Measurements from ENCODE around the gene NAXD.
A peak's percentile ranks its signal among the peaks of the same experiment; 100 is the strongest.
"Not testable (repeated sequence)": the region's sequence is repeated elsewhere in the genome, so short reads cannot be mapped to it uniquely, and the experiment has no call there.

Gene NAXD

DNA sequence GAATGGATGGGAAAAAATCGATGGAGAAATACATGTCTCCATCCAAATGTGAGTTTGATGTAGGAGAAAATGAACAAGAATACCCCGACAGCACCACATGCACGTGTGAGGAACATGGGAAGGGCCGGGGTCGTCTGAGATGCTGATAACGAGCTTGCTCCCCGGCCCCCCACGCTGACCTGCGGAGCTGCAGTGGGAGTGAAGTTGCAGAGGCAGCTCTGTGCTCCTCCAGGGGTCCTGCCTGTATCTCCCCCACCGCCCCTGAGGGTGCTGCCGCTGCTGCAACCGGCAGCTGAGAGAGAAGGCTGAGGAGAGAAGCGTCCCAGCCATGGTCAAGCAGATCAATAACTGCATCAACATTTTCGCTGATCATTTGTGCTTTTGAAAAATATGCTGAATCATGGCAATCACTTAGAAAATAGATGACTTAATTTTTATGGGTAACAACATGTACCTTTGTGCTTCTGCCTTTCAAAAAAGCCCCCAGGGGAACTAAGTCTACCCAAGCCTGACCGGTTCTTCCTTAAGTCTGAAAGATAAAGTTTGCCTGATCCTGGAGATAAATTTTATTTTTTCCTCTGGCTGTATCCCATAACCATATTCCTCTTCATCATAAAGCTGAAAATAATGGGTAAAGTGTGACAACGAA lies 18.2 kb upstream of the NAXD start:
- Histone ChIP-seq H3K4me3 (ENCODE audit: low read length) (no peak overlapping the region), H3K27me3 (replicated peaks; ENCODE audit: control insufficient read depth, insufficient read depth, low read length) (no peaks in the 10 kb centered on the region), H3K4me1 (ENCODE audit: control insufficient read depth, insufficient read depth, low read length) (peaks cover 12% of the 10 kb centered on the region), H3K9ac (ENCODE audit: low read length) (no peak overlapping the region), H3K36me3 (ENCODE audit: control insufficient read depth, insufficient read depth, low read length, severe bottlenecking) (no peaks in the 10 kb centered on the region), H3K9me3 (ENCODE audit: control insufficient read depth, low read length) (no peaks in the 10 kb centered on the region)
- DNase-seq (ENCODE audit: low read depth): no peak

DNA sequence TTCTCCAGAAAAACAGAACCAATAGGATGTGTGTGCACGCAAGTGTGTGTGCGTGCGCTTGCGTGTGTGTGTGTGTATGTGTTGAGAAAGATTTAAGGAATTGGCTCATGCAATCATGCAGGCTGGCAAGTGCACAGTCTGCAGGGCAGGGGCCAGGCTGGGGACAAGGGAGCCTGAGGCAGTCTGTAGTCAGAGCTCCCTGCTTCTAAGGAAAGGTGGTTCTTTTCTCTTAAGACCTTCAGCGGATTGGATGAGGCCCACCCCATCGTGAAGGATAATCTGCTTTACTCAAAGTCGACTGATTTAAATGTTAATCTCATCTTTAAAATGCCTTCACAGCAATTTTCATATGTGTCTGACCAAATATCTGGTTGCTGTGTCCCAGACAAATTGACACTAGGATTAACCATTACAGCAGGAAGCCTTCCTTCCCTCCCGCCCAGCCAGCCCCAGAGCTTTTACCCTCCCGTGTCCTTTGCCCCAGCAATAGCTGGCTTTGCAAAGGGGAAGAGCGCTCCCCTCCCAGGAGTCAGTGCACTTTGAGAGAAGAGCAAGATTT lies 15.0 kb upstream of the NAXD start:
- Histone ChIP-seq H3K9ac (ENCODE audit: low read length) (no peak overlapping the region), H3K4me3 (ENCODE audit: low read length) (no peak overlapping the region), H3K4me1 (ENCODE audit: control insufficient read depth, insufficient read depth, low read length) (peaks cover 4% of the 10 kb centered on the region), H3K36me3 (ENCODE audit: control insufficient read depth, insufficient read depth, low read length, severe bottlenecking) (no peaks in the 10 kb centered on the region), H3K27me3 (replicated peaks; ENCODE audit: control insufficient read depth, insufficient read depth, low read length) (no peaks in the 10 kb centered on the region), H3K9me3 (ENCODE audit: control insufficient read depth, low read length) (no peaks in the 10 kb centered on the region)
- no peak for DNase-seq (ENCODE audit: low read depth)

DNA sequence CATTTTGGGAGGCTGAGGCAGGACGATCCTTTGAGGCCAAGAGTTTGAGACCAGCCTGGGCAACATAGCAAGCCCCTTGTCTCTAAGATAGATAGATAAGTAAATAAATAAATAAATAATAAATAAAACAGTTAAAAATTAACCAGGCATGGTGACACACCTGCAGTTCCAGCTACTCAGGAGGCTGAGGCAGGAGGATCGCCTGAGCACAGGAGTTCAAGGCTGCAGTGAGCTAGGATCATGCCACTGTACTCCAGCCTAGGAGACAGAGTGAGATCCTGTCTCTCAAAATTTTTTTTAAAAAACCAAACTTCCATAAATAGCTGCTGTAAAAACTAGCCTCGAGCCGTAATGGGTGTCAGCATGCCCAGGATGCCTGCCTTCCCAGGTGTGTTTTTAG lies 14.4 kb upstream of the NAXD start:
- Histone ChIP-seq H3K9ac (ENCODE audit: low read length) (no peak overlapping the region), H3K27me3 (replicated peaks; ENCODE audit: control insufficient read depth, insufficient read depth, low read length) (no peaks in the 10 kb centered on the region), H3K36me3 (ENCODE audit: control insufficient read depth, insufficient read depth, low read length, severe bottlenecking) (no peaks in the 10 kb centered on the region), H3K9me3 (ENCODE audit: control insufficient read depth, low read length) (no peaks in the 10 kb centered on the region), H3K4me3 (ENCODE audit: low read length) (no peak overlapping the region), H3K4me1 (ENCODE audit: control insufficient read depth, insufficient read depth, low read length) (peaks cover 4% of the 10 kb centered on the region)
- DNase-seq (ENCODE audit: low read depth): no peak

DNA sequence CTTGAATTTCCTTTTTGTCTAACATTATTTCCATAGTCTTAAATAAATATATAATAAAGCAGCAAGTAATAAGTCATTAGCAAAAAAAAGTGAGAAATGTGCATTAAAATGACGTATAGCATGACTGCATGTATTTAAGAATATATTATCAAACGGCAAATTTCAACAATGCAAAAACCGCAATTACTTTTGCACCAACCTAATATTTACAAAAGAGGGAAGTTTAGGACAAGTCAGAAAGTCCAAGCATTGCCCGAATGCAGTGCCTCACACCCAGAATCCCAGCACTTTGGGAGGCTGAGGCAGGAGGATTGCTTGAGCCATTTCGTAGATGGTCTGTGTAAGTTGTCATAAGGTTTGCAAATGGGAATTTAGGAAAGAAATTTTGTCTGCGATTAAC lies 10.2 kb upstream of the NAXD start:
- H3K4me1 ChIP-seq (ENCODE audit: control insufficient read depth, insufficient read depth, low read length): peaks cover 7% of the 10 kb centered on the region
- no peaks in the 10 kb centered on the region for H3K36me3 ChIP-seq (ENCODE audit: control insufficient read depth, insufficient read depth, low read length, severe bottlenecking)
- no peak overlapping the region for H3K4me3 ChIP-seq (ENCODE audit: low read length)
- H3K27me3 ChIP-seq (replicated peaks; ENCODE audit: control insufficient read depth, insufficient read depth, low read length): no peaks in the 10 kb centered on the region
- DNase-seq (ENCODE audit: low read depth): no peak
- H3K9me3 ChIP-seq (ENCODE audit: control insufficient read depth, low read length): no peaks in the 10 kb centered on the region
- no peak overlapping the region for H3K9ac ChIP-seq (ENCODE audit: low read length)

DNA sequence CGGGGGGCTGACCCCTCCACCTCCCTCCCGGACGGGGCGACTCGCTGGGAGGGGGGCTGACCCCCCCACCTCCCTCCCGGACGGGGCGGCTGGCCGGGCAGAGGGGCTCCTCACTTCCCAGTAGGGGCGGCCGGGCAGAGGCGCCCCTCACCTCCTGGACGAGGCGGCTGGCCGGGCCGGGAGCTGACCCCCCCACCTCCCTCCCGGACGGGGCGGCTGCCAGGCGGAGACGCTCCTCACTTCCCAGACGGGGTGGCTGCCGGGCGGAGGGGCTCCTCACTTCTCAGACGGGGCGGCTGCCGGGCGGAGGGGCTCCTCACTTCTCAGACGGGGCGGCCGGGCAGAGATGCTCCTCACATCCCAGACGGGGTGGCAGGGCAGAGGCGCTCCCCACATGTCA lies 9.1 kb upstream of the NAXD start:
- H3K9ac ChIP-seq (ENCODE audit: low read length); H3K9me3 ChIP-seq (ENCODE audit: control insufficient read depth, low read length); H3K27me3 ChIP-seq (replicated peaks; ENCODE audit: control insufficient read depth, insufficient read depth, low read length); H3K4me3 ChIP-seq (ENCODE audit: low read length); H3K4me1 ChIP-seq (ENCODE audit: control insufficient read depth, insufficient read depth, low read length); DNase-seq (ENCODE audit: low read depth); H3K36me3 ChIP-seq (ENCODE audit: control insufficient read depth, insufficient read depth, low read length, severe bottlenecking): not testable (repeated sequence)

DNA sequence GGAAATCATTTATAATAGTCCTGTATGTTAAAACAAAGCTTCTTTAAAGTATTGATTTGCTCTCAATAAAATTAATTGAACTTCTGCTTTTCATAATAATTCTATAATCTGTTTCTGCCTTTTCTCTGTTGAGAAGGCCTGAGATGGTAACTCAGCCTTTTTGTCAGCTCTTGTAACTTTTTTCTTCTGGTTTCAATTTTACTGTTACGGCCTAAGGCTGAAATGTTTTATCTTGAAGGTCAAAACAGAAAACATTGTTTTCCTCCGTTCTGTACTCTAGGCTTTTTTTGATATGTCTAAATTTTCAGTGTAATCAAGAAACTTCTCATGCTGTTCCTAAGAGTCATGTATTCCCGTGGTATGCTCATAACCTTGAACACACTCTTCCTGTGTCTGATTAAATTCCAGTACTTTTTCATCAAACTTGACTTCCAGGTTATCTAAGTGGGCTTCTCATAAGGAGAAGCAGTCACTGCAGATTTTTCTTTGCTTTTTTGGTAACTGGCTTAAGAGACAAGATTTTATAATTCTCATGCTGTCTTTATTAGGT lies 7.6 kb upstream of the NAXD start:
- no peaks in the 10 kb centered on the region for H3K9me3 ChIP-seq (ENCODE audit: control insufficient read depth, low read length)
- H3K4me3 ChIP-seq (ENCODE audit: low read length): no peak overlapping the region
- H3K36me3 ChIP-seq (ENCODE audit: control insufficient read depth, insufficient read depth, low read length, severe bottlenecking): no peaks in the 10 kb centered on the region
- DNase-seq (ENCODE audit: low read depth): peak; percentile 57
- peak overlapping the region; percentile 61 for H3K9ac ChIP-seq (ENCODE audit: low read length)
- H3K27me3 ChIP-seq (replicated peaks; ENCODE audit: control insufficient read depth, insufficient read depth, low read length): no peaks in the 10 kb centered on the region
- peaks cover 13% of the 10 kb centered on the region for H3K4me1 ChIP-seq (ENCODE audit: control insufficient read depth, insufficient read depth, low read length)

DNA sequence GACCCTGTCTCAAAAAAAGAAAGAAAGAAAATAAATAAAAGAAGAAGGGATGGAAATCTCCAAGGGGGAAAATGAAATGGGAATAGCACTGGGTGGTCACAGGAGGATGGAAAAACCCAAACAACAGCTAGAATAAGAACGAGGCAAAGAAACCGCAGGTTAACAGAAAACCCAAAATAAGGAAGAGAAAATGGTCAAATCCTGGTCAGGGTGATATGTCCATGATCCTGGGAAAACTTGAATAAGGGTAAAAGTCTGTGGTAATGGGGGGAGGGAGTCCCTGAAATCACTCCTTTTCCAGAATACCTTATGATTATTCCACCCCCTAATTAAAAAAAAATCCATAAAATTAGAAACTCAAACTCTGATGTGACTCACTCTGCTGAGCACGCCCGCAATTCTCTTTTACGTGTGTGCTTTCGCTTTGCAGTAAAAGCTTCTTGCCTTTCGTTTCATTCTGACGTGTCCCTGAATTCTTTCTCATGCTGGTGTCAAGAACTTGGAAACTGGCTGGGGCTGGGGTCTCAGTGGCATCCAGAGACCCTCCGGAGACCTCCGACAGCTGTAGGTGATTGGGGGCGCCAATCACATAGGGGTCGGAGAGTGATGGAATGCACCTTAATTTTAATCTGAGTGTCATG lies 4.3 kb upstream of the NAXD start:
- no peak overlapping the region for H3K4me3 ChIP-seq (ENCODE audit: low read length)
- H3K36me3 ChIP-seq (ENCODE audit: control insufficient read depth, insufficient read depth, low read length, severe bottlenecking): no peaks in the 10 kb centered on the region
- H3K9me3 ChIP-seq (ENCODE audit: control insufficient read depth, low read length): no peaks in the 10 kb centered on the region
- H3K9ac ChIP-seq (ENCODE audit: low read length): no peak overlapping the region
- no peaks in the 10 kb centered on the region for H3K27me3 ChIP-seq (replicated peaks; ENCODE audit: control insufficient read depth, insufficient read depth, low read length)
- H3K4me1 ChIP-seq (ENCODE audit: control insufficient read depth, insufficient read depth, low read length): peaks cover 21% of the 10 kb centered on the region
- DNase-seq (ENCODE audit: low read depth): no peak

DNA sequence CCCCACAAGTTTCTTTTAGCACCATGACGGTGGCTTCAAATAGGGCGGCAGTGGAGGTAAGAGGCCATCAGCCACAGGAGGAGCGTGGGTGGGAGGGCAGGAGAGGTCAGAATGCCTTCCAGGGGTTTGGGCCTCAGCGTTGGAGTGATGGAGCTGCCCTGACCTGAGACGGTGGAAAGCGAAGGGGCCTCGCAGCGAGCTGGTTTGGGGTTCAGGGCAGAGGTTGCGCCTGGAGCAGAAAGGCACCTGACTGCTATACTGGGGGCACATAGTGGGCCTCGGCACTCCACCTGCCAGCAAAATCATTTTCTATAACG lies 382 bp upstream of the NAXD start:
- H3K9ac ChIP-seq (ENCODE audit: low read length): peak overlapping the region; percentile 93
- H3K36me3 ChIP-seq (ENCODE audit: control insufficient read depth, insufficient read depth, low read length, severe bottlenecking): no peaks in the 10 kb centered on the region
- H3K9me3 ChIP-seq (ENCODE audit: control insufficient read depth, low read length): no peaks in the 10 kb centered on the region
- H3K4me3 ChIP-seq (ENCODE audit: low read length): peak overlapping the region; percentile 93
- DNase-seq (ENCODE audit: low read depth): no peak
- H3K27me3 ChIP-seq (replicated peaks; ENCODE audit: control insufficient read depth, insufficient read depth, low read length): no peaks in the 10 kb centered on the region
- H3K4me1 ChIP-seq (ENCODE audit: control insufficient read depth, insufficient read depth, low read length): peaks cover 36% of the 10 kb centered on the region

DNA sequence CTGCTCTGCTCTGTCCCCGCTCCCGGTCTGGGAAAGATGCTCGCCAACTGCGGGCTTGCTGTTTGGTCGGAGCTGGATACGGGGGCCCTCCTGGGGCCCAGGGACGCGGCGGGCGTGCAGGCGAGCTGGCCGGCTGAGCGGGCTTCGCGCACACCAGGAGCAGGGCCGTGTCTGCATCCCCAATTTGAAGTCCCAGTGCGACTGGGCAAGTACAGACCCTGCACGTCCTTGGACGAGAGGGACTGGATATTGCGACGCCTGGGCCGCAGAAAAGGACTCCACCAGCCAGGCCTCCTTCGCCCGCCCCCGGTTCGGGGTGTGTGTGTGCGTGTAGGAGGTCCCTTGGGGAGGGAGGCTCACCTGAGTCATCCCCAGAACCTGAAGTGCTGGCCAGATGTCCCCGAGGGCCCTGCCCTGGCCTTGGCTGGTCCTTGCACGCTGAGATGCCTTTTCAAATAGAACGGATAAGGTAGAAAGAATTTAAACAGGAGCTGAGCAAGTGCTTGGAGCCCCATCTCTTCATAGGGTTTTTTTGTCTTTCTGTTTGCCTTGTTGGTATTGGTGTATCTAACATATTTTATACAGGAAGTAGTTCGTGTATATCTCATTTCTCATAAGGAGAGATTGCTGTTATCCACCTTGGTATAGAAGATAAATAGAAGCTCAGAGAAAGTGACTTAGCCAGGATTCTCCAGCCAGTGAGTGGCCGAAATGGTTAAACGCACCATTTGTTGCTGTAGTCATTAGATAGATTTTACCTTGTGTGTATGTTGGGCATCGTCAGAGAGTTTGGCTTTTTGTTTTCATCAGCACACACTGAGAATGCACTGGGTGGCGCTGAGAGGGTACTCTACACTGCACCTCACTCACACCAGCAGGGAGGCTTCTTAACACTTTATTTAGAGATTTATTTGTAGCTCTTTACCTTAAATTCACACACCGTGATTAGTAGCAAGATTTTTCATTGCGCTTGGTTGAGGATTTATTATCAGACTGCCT lies 1.1 kb downstream of the NAXD start:
- Histone ChIP-seq H3K27me3 (replicated peaks; ENCODE audit: control insufficient read depth, insufficient read depth, low read length) (no peaks in the 10 kb centered on the region), H3K36me3 (ENCODE audit: control insufficient read depth, insufficient read depth, low read length, severe bottlenecking) (no peaks in the 10 kb centered on the region), H3K9me3 (ENCODE audit: control insufficient read depth, low read length) (no peaks in the 10 kb centered on the region), H3K4me3 (ENCODE audit: low read length) (peak overlapping the region; percentile 93), H3K4me1 (ENCODE audit: control insufficient read depth, insufficient read depth, low read length) (peaks cover 35% of the 10 kb centered on the region), H3K9ac (ENCODE audit: low read length) (peak overlapping the region; percentile 93)
- peak; percentile 73 for DNase-seq (ENCODE audit: low read depth)

DNA sequence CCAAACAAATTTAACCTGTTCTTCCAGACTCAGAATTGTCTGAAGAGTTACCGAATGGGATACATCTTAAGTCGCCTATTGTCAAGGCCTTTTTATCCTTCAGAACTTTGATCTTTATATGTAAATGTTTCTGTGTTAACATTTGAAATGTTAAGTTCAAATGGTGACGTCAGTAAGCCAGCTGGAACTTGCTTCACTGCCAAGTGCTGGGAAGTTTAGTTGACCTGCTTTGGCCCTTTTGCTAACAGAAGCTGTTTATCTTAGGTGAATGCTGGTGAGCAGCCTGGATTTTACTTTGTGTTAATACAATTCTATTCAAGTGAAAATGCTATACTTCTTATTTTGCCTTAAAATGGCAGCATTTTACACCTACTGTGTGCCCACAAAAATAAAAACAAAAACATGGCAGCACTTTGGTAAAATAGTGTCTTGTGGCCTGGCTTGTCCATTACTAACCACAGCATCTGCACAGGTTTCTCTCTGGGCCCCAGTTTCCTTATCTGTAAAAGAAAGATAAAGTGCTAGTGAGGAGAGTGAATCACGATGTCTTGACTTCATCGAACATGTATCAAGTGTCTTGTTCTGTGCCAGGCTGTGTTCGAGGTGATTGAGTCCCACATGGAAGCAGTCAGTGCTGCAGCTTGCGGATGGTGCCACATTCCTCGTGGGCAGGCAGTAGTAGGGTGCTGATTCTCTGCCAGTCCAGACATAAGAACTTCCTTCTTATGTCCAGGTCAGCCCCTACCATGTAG lies 2.2 kb downstream of the NAXD start:
- H3K36me3 ChIP-seq (ENCODE audit: control insufficient read depth, insufficient read depth, low read length, severe bottlenecking): peaks cover 5% of the 10 kb centered on the region
- H3K4me3 ChIP-seq (ENCODE audit: low read length): peak overlapping the region; percentile 93
- peak overlapping the region; percentile 93 for H3K9ac ChIP-seq (ENCODE audit: low read length)
- H3K9me3 ChIP-seq (ENCODE audit: control insufficient read depth, low read length): no peaks in the 10 kb centered on the region
- H3K27me3 ChIP-seq (replicated peaks; ENCODE audit: control insufficient read depth, insufficient read depth, low read length): no peaks in the 10 kb centered on the region
- peaks cover 30% of the 10 kb centered on the region for H3K4me1 ChIP-seq (ENCODE audit: control insufficient read depth, insufficient read depth, low read length)
- peak; percentile 69 for DNase-seq (ENCODE audit: low read depth)

Measured in adipocyte (in vitro differentiated cells).